AG09309 (cell line): ENCODE data around the gene RALGPS1.

Experiments
- DNase-seq: peaks from one replicate; pipeline ENCODE4 v3.0.0-alpha.2; 2010; ENCODE audit warnings: low read depth
- H3K4me3 ChIP-seq: 2 replicates; pipeline ENCODE4 v1.5.1; 2011; ENCODE audit warnings: mild to moderate bottlenecking, low read depth, low read length, moderate library complexity; ENCODE audit not compliant: control insufficient read depth
- CTCF ChIP-seq: IDR thresholded peaks from 2 replicates; pipeline ENCODE4 v1.5.1; 2011; ENCODE audit warnings: mild to moderate bottlenecking, low read depth, low read length, inconsistent platforms; ENCODE audit not compliant: insufficient read depth, control insufficient read depth; ENCODE audit errors: missing control alignments

The RALGPS1 gene

GRCh38 chr9:126947529-126947928, 32.9 kb downstream of the RALGPS1 start:
- no peak for TF ChIP-seq CTCF
- no peak overlapping the region for H3K4me3 ChIP-seq
- DNase-seq: no peak

GRCh38 chr9:126952205-126952977, 37.8 kb downstream of the RALGPS1 start:
- no peak for TF ChIP-seq CTCF
- H3K4me3 ChIP-seq: no peak overlapping the region
- no peak for DNase-seq

- no peak for DNase-seq
- H3K4me3 ChIP-seq: no peak overlapping the region
- no peak for TF ChIP-seq CTCF
Measured at GRCh38 chr9:126953041-126953809, 38.6 kb downstream of the RALGPS1 start.

- no peak overlapping the region for H3K4me3 ChIP-seq
- DNase-seq: no peak
- no peak for TF ChIP-seq CTCF
Measured at GRCh38 chr9:126955811-126956210, 41.2 kb downstream of the RALGPS1 start.

GRCh38 chr9:126956917-126957686, 42.5 kb downstream of the RALGPS1 start:
- no peak for DNase-seq
- TF ChIP-seq CTCF: no peak
- no peak overlapping the region for H3K4me3 ChIP-seq

- no peak for TF ChIP-seq CTCF
- DNase-seq: no peak
- no peak overlapping the region for H3K4me3 ChIP-seq
Measured at GRCh38 chr9:126957687-126958053, 43.1 kb downstream of the RALGPS1 start.
